MM.1S (cell line): Measurements from ENCODE around the gene USP46.

ENCODE experiments used
- DNase-seq: peaks from one replicate; pipeline ENCODE4 v3.0.0-alpha.2; 2015
- H2AFZ ChIP-seq: fragments of 300-600 bp; sonication (generic); 2 replicates; pipeline ENCODE4 v1.6.0; 2016; ENCODE audit warnings: antibody characterized with exemption, low read length
- H3F3A ChIP-seq: fragments of 300-600 bp; sonication (generic); 2 replicates; pipeline ENCODE4 v1.6.1; 2016; ENCODE audit warnings: mild to moderate bottlenecking, antibody characterized with exemption, low read length, moderate library complexity, mixed read lengths; ENCODE audit not compliant: insufficient read depth
- H3K27ac ChIP-seq: fragments of 300-600 bp; sonication (generic); 2 replicates; pipeline ENCODE4 v1.5.1; 2016; ENCODE audit warnings: mild to moderate bottlenecking, low read length
- H3K27me3 ChIP-seq: fragments of 300-600 bp; sonication (generic); replicated peaks from 2 replicates; pipeline ENCODE4 v1.6.0; 2016; ENCODE audit warnings: low read length; ENCODE audit not compliant: insufficient read depth
- H3K36me3 ChIP-seq: fragments of 300-600 bp; sonication (generic); replicated peaks from 2 replicates; pipeline ENCODE4 v1.6.1; 2016; ENCODE audit warnings: mild to moderate bottlenecking, low read length, mixed read lengths; ENCODE audit not compliant: insufficient read depth
- H3K4me1 ChIP-seq: fragments of 300-600 bp; sonication (generic); 2 replicates; pipeline ENCODE4 v1.6.1; 2016; ENCODE audit warnings: low read length, mixed read lengths
- H3K4me2 ChIP-seq: fragments of 300-600 bp; sonication (generic); 2 replicates; pipeline ENCODE4 v1.6.0; 2016; ENCODE audit warnings: low read depth, low read length
- H3K4me3 ChIP-seq: fragments of 300-600 bp; sonication (generic); 2 replicates; pipeline ENCODE4 v1.5.1; 2016; ENCODE audit warnings: low read length, mixed read lengths
- H3K79me2 ChIP-seq: fragments of 300-600 bp; sonication (generic); 2 replicates; pipeline ENCODE4 v1.6.1; 2016; ENCODE audit warnings: mixed run types, low read length, mixed read lengths
- H3K9ac ChIP-seq: fragments of 300-600 bp; sonication (generic); 2 replicates; pipeline ENCODE4 v1.6.1; 2016; ENCODE audit warnings: low read length, mixed read lengths
- H3K9me2 ChIP-seq: fragments of 300-600 bp; sonication (generic); replicated peaks from 2 replicates; pipeline ENCODE4 v1.6.1; 2016; ENCODE audit warnings: mild to moderate bottlenecking, low read length, mixed read lengths; ENCODE audit not compliant: insufficient read depth
- H3K9me3 ChIP-seq: fragments of 300-600 bp; sonication (generic); replicated peaks from 2 replicates; pipeline ENCODE4 v1.6.1; 2016; ENCODE audit warnings: mild to moderate bottlenecking, low read length, mixed read lengths; ENCODE audit not compliant: insufficient read depth
- H4K20me1 ChIP-seq: fragments of 300-600 bp; sonication (generic); 2 replicates; pipeline ENCODE4 v1.6.1; 2016; ENCODE audit warnings: mild to moderate bottlenecking, low read length, moderate library complexity, mixed read lengths; ENCODE audit not compliant: insufficient read depth
- EZH2 ChIP-seq: fragments of 300-600 bp; sonication (generic); optimal IDR thresholded peaks from 2 replicates; pipeline ENCODE3; 2017; ENCODE audit warnings: low read depth, mild to moderate bottlenecking, antibody characterized with exemption, low read length, mixed read lengths
- EZH2phosphoT487 ChIP-seq: fragments of 300-600 bp; sonication (generic); IDR thresholded peaks from 2 replicates; pipeline ENCODE4 v1.6.1; 2018; ENCODE audit warnings: antibody characterized with exemption, low read length
- TF ChIP-seq, protein P1 (sequence below): fragments of 300-600 bp; sonication (generic); IDR thresholded peaks from 2 replicates; pipeline ENCODE4 v1.5.1; 2016; ENCODE audit warnings: antibody characterized with exemption, low read length, mixed read lengths

The USP46 gene

GRCh38 chr4:52655506-52655905 is 3.6 kb downstream of the USP46 start:
- Histone ChIP-seq H3K79me2 (no peaks in the 10 kb centered on the region), H3K27me3 (no peaks in the 10 kb centered on the region), H3K9ac (no peak overlapping the region), H3K4me3 (no peak overlapping the region), H3K9me3 (no peaks in the 10 kb centered on the region), H3K9me2 (no peaks in the 10 kb centered on the region), H3K4me1 (no peaks in the 10 kb centered on the region), H4K20me1 (no peaks in the 10 kb centered on the region), H3K36me3 (no peaks in the 10 kb centered on the region), H3F3A (no peaks in the 10 kb centered on the region), H3K4me2 (no peak overlapping the region), H2AFZ (no peak overlapping the region), H3K27ac (no peak overlapping the region)
- TF ChIP-seq EZH2phosphoT487 (no peak), EZH2 (no peak)
- TF ChIP-seq, protein P1, sequence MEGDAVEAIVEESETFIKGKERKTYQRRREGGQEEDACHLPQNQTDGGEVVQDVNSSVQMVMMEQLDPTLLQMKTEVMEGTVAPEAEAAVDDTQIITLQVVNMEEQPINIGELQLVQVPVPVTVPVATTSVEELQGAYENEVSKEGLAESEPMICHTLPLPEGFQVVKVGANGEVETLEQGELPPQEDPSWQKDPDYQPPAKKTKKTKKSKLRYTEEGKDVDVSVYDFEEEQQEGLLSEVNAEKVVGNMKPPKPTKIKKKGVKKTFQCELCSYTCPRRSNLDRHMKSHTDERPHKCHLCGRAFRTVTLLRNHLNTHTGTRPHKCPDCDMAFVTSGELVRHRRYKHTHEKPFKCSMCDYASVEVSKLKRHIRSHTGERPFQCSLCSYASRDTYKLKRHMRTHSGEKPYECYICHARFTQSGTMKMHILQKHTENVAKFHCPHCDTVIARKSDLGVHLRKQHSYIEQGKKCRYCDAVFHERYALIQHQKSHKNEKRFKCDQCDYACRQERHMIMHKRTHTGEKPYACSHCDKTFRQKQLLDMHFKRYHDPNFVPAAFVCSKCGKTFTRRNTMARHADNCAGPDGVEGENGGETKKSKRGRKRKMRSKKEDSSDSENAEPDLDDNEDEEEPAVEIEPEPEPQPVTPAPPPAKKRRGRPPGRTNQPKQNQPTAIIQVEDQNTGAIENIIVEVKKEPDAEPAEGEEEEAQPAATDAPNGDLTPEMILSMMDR: no peak
- no peak for DNase-seq

GRCh38 chr4:52651996-52652672 is 7.0 kb downstream of the USP46 start:
- Histone ChIP-seq H3K9me2 (no peaks in the 10 kb centered on the region), H3K9me3 (no peaks in the 10 kb centered on the region), H3K27me3 (no peaks in the 10 kb centered on the region), H3K4me3 (no peak overlapping the region), H3K4me2 (no peak overlapping the region), H3K36me3 (no peaks in the 10 kb centered on the region), H3K27ac (no peak overlapping the region), H3K79me2 (no peaks in the 10 kb centered on the region), H2AFZ (no peak overlapping the region), H3K9ac (no peak overlapping the region), H3F3A (no peaks in the 10 kb centered on the region), H3K4me1 (no peaks in the 10 kb centered on the region), H4K20me1 (no peaks in the 10 kb centered on the region)
- DNase-seq: no peak
- TF ChIP-seq EZH2phosphoT487 (no peak), EZH2 (no peak)
- TF ChIP-seq, protein P1: no peak

- H3K4me2 ChIP-seq: no peak overlapping the region
- no peak overlapping the region for H3K4me3 ChIP-seq
- no peak for DNase-seq
- H4K20me1 ChIP-seq: no peaks in the 10 kb centered on the region
- H2AFZ ChIP-seq: no peak overlapping the region
- no peaks in the 10 kb centered on the region for H3K4me1 ChIP-seq
- no peaks in the 10 kb centered on the region for H3K79me2 ChIP-seq
- no peaks in the 10 kb centered on the region for H3K9me3 ChIP-seq
- H3K9ac ChIP-seq: no peak overlapping the region
- H3F3A ChIP-seq: no peaks in the 10 kb centered on the region
- TF ChIP-seq EZH2 (no peak), EZH2phosphoT487 (no peak)
- TF ChIP-seq, protein P1: no peak
- no peaks in the 10 kb centered on the region for H3K36me3 ChIP-seq
- H3K9me2 ChIP-seq: no peaks in the 10 kb centered on the region
- H3K27me3 ChIP-seq: no peaks in the 10 kb centered on the region
- no peak overlapping the region for H3K27ac ChIP-seq
Observed at GRCh38 chr4:52648836-52649235, 10.3 kb downstream of the USP46 start.
